Peyer's patch (tissue), 4 donors: ENCODE results near the gene GOLIM4.

Experiments
- POLR2A ChIP-seq, 2 donors: fragments of 450-650 bp; IDR thresholded peaks; one replicate each; pipeline ENCODE4 v1.5.1; 2017; ENCODE audit warnings: antibody characterized with exemption in 2 of 2, mild to moderate bottlenecking in 2 of 2, moderate library complexity in 2 of 2
- TF ChIP-seq, protein P1 (sequence below), 6 experiments: fragments of 450-650 bp in 4 of 6; fragments of 200-600 bp in 2 of 6; sonication (generic) in 1 of 6; IDR thresholded peaks; one replicate each; pipeline ENCODE4 v1.5.1; 2017 to 2019; ENCODE audit warnings: antibody characterized with exemption in 6 of 6, mild to moderate bottlenecking in 3 of 6, moderate library complexity in 1 of 6

DNA sequence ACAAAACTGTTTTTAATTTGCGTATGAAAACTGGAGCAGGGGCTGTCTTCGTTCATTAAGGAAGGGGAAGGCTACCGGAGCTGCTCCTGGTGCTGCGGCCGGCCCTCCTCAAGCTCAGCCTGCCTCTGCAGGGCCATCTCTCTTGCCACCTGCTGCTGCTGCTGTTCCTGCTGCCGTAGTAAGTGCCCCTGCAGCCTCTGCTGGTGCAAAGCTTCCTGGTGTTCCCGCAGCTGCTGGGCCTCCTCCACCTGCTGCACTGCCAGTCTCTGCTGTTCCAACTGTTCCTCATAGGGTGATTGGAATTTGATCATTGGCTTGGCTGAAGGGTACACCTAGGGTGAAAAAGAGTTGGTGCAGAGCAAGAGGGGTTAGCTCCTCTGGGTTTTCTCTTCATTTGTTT is 66.0 kb downstream of the GOLIM4 start:
- TF ChIP-seq, protein P1, sequence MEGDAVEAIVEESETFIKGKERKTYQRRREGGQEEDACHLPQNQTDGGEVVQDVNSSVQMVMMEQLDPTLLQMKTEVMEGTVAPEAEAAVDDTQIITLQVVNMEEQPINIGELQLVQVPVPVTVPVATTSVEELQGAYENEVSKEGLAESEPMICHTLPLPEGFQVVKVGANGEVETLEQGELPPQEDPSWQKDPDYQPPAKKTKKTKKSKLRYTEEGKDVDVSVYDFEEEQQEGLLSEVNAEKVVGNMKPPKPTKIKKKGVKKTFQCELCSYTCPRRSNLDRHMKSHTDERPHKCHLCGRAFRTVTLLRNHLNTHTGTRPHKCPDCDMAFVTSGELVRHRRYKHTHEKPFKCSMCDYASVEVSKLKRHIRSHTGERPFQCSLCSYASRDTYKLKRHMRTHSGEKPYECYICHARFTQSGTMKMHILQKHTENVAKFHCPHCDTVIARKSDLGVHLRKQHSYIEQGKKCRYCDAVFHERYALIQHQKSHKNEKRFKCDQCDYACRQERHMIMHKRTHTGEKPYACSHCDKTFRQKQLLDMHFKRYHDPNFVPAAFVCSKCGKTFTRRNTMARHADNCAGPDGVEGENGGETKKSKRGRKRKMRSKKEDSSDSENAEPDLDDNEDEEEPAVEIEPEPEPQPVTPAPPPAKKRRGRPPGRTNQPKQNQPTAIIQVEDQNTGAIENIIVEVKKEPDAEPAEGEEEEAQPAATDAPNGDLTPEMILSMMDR (IDR thresholded peaks at IDR 0.05), result no peak
- TF ChIP-seq POLR2A (IDR thresholded peaks at IDR 0.05), result no peak
